ENCODE measurements around the gene RNF31.

The RNF31 gene

GRCh38 chr14:24137529-24138395 lies 9.5 kb upstream of the RNF31 start:
- DNase-seq (ENCODE audit: low read depth): no peak

DNA sequence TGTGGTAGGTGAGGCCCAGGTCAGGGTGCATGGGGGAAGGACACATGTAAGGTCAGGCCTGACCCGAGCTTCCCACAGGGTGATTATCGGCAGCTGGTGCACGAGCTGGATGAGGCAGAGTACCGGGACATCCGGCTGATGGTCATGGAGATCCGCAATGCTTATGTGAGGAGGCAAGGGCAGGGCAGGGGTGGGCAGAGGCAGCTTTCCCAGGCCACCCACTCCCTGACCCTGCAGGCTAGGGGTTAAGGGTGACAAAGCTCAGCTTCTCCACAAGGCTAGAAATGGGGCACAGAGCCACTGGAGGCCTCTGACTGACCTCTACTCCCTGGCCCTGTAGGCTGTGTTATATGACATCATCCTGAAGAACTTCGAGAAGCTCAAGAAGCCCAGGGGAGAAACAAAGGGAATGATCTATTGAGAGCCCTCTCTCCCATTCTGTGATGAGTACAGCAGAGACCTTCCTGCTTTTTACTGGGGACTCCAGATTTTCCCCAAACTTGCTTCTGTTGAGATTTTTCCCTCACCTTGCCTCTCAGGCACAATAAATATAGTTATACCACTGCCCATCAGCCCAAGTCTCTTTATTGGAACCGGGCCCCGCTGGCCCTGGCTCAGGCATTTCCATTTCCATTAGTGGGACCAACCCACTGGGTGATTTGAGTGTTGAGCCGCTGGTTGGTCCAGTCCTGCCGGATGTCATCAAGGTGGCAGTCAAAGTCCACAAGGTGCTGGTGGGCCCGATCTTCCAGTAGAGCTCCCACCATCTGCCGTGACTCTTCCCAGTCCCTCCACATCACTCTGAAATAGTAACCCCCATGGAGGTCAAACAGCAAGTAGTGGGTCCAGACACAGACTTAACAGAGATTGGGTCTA lies 8.7 kb upstream of the RNF31 start:
- no peak for DNase-seq (ENCODE audit: low read depth)

GRCh38 chr14:24139272-24139934 lies 7.9 kb upstream of the RNF31 start:
- DNase-seq (ENCODE audit: low read depth): no peak

GRCh38 chr14:24141097-24141880 lies 6.0 kb upstream of the RNF31 start, which contains the start of gene EMC9:
TSS of gene EMC9 (minus strand) at chr14:24141591. CDS start at chr14:24141304, 287 bp downstream.
- peak; percentile 97 for DNase-seq (ENCODE audit: low read depth)

GRCh38 chr14:24143511-24143910 lies 3.8 kb upstream of the RNF31 start:
- no peak for DNase-seq (ENCODE audit: low read depth)

GRCh38 chr14:24144451-24144850 lies 2.8 kb upstream of the RNF31 start:
- no peak for DNase-seq (ENCODE audit: low read depth)

DNA sequence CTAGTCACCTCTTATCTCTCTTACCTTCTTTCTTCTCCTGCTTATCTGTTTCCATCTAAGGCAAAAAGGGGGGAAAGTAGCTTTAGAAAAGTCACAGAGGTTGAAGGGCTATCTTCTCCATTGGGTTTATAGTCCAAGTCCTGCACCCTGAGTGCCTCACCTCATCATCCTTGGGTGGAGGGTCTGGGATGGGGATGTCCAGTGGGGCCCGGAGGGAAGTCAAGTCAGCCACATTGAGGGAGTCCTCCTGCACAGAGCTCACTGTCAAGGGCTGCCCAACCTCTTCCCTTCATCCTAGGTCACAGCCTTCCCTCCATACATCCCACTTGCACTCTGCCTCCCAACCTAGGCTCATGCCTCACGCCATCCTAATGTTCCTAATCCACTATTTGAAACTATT lies 2.1 kb upstream of the RNF31 start:
- no peak for DNase-seq (ENCODE audit: low read depth)

DNA sequence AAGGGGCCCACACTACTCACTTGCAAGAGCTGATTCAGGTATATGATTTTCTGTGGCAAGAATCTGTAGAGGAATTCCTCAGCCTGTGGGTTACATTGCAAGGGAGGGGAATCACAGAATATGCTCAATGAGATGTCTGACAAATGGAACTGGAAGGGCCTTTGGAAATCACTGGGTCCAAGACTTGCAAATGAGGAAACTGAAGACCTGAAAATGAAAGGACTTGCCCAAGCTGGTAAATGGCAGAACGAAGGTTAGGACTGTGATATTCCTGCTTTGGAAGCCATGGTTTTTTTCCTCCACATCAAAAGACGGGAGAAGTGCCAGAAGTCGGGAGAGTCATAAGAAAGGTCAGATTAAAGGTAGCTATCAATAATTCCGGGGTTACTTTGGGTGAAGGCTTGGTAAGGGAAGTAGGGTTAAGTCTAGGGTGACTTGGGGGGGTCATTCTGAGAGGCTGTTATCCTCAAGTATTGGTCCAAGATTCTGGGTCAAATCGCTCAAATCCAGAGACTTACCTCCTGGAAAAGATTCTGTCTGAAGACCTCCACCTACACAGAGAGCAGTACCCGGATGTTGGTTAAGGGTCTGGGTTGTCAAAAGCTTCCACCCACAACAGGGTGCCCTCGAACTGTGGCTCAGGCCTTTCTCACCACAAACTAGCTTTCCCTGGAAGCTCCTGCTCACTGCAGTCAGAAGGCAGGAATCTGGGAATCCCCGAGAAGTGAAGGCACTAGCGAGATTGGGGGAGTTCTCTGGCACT lies 1.4 kb upstream of the RNF31 start:
- no peak for DNase-seq (ENCODE audit: low read depth)

DNA sequence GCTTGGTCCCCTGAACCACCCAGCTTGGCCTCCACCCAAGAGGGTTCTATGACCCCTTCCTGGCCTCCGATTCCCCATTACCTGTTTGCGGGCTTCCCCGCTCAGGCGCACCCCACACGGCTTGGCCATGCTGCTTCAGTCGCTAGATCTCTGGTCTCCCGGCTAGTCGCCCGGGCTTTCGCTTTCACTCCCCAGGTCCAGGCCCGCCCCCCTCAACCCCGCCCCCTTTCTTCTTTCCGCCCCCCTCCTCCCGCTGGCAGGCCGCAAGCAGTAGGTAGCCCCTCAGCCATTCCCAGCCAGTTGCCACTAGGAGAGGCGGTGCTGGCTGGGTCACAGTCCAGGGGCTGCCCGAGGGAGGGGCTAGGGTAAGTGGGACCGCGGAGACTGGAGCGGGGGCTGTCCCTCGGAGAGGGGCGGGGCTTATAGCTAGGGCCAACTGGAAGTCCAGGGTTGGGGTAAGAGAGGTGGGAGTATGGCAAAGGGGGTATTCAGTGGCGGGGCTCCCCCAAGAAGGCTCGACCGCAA lies 783 bp upstream of the RNF31 start, which contains the start of gene PSME2:
Gene PSME2 (minus strand): TSS at position 158 of the 525 bp plus-strand sequence. CDS start 29 bp downstream, at position 129.
- DNase-seq (ENCODE audit: low read depth): peak; percentile 89

- no peak for DNase-seq (ENCODE audit: low read depth)
These were observed 597 bp downstream of the RNF31 start for GRCh38 chr14:24147761-24148428.

- no peak for DNase-seq (ENCODE audit: low read depth)
These were observed 2.1 kb downstream of the RNF31 start for GRCh38 chr14:24149302-24149969.

- no peak for DNase-seq (ENCODE audit: low read depth)
These were observed 2.8 kb downstream of the RNF31 start for GRCh38 chr14:24150061-24150460.

DNA sequence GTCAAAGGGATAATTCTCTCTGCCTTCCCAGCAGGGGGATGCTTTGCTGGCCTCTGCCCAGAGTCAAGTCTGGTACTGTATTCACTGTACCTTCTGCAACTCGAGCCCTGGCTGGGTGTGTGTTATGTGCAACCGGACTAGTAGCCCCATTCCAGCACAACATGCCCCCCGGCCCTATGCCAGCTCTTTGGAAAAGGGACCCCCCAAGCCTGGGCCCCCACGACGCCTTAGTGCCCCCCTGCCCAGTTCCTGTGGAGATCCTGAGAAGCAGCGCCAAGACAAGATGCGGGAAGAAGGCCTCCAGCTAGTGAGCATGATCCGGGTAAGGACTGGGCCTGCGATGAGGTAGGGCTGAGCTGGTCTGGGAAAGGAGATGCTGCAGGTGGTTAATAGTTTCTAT lies 3.3 kb downstream of the RNF31 start:
- DNase-seq (ENCODE audit: low read depth): no peak

DNA sequence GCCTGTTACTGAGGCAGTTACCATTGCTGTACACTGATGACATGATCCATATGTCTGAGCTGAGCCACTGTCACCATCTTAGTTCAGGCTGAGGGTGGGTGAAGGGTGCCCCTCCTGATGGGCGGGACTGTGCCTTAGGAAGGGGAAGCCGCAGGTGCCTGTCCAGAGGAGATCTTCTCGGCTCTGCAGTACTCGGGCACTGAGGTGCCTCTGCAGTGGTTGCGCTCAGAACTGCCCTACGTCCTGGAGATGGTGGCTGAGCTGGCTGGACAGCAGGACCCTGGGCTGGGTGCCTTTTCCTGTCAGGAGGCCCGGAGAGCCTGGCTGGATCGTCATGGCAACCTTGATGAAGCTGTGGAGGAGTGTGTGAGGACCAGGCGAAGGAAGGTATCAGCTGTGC lies 3.7 kb downstream of the RNF31 start:
- DNase-seq (ENCODE audit: low read depth): no peak

GRCh38 chr14:24151404-24152080 lies 4.2 kb downstream of the RNF31 start:
- no peak for DNase-seq (ENCODE audit: low read depth)

DNA sequence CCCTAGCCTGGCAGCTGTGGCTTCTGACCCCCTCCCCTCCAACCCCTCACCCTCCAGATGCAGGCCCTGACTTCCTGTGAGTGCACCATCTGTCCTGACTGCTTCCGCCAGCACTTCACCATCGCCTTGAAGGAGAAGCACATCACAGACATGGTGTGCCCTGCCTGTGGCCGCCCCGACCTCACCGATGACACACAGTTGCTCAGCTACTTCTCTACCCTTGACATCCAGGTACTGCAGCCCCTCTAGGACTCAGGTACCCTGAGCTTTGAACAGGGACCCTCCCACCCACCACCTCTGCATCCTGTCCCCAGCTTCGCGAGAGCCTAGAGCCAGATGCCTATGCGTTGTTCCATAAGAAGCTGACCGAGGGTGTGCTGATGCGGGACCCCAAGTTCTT lies 7.8 kb downstream of the RNF31 start:
- DNase-seq (ENCODE audit: low read depth): no peak

GRCh38 chr14:24156840-24157239 lies 9.5 kb downstream of the RNF31 start:
- DNase-seq (ENCODE audit: low read depth): no peak

- no peak for DNase-seq (ENCODE audit: low read depth)
These were observed 10.0 kb downstream of the RNF31 start for GRCh38 chr14:24157331-24157730.
